ENCODE data around the gene P2RY12.

The P2RY12 gene

DNA sequence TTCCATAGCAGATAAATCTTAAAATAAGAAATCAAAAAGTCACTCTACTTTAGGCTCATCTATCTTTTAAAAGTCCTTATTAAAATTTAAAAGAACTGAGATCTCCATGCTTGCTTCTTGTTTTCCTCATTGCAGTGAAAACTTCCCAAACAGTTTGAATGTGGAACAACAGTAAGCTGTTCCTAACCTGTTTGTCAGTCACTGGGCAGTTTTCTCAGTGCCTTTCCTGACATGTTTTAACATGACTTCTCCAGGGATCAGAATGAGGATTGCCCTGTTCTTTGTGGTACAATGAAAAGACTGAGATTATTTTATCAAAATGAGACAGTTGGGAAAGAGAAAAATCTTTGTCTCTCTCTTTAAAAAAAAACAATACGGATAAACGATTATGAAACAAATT lies 68.7 kb downstream of the P2RY12 start:
- no peak for TF ChIP-seq ZNF274 (IDR thresholded peaks at IDR 0.05; ENCODE audit: low read depth, low read length)
- no peak overlapping the region for H3K4me3 ChIP-seq (ENCODE audit: low read length)

DNA sequence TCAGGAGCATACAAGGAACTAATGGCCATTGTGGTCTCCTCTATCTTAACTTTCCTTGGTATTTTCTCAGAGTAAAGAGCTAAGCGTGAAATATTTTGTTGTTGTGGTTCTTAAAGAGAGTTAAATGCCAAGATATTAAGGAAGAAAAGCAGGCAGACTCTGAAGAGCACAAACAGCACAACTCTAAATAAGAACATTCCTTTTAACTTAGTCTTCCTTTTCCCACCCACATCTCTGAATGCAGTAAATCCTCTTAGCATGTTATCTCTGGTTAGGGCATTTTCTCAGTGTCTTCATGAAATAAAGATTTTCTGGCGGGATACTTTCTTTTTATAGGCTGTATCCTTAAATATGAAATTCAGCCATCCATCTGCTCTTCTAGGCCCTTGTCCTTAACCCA lies 69.4 kb downstream of the P2RY12 start:
- no peak for TF ChIP-seq ZNF274 (IDR thresholded peaks at IDR 0.05; ENCODE audit: low read depth, low read length)

DNA sequence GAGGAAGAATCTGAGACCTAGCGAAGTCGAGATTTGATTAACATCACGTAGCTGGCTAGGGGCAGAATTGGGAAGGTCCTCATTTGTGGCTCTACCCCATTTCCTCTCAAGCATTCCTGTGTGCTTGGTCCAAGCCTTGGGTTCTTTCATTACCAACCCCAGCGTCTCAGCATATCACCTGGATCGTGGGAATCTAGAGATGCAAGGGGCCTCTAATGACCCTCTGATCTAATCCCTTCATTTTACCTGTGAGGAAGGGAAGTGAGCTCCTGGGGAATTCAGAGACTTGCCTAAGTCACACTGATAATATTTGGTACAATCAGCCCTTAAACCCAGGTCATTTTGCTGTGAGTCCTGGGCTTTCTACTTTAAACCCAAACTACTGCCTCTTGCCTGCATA lies 70.0 kb downstream of the P2RY12 start:
- no peak overlapping the region for H3K4me3 ChIP-seq (ENCODE audit: low read length)
- TF ChIP-seq ZNF274 (IDR thresholded peaks at IDR 0.05; ENCODE audit: low read depth, low read length): no peak

More for the DNA sequence above, 69.4 kb downstream of the P2RY12 start:
- no peak overlapping the region for H3K4me3 ChIP-seq (ENCODE audit: low read length)

DNA sequence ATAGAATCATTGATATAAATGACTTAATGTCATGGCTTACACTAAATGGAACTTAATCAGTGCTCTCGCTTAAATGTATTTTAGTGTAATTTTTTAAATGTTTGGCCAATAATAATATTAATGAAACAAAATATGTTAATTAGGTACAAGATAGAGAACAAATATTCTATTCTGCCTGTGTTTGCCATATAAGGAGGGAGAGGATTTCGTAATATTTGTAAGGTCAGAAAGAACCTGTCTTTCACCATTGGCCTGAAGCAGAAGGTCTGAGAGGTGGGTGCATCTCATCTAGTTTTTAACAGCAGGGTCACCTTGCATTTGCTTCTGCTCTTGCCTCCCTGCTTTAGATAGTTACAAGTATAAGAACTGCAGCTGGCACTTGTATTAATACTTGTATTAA lies 70.4 kb downstream of the P2RY12 start:
- no peak overlapping the region for H3K4me3 ChIP-seq (ENCODE audit: low read length)
- TF ChIP-seq ZNF274 (IDR thresholded peaks at IDR 0.05; ENCODE audit: low read depth, low read length): no peak

DNA sequence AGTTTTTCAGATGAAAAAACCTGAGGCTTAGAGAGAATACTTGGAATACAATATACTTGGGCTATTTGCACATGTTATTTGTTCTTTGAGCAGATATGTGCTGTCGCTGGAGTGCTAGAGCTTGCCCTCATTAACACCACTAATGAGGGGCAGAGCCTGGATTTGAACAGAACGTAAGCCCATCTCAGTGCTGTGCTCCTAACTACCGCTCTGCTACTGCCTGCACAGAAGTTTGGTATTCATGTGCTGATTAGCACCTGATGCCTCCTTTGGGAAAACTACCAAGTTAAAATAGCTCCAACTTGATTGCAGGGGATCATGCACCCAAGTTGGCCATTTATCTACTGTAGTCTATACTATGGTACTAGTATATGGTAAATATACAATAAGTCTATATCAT lies 71.6 kb downstream of the P2RY12 start:
- TF ChIP-seq ZNF274 (IDR thresholded peaks at IDR 0.05; ENCODE audit: low read depth, low read length): no peak
- H3K4me3 ChIP-seq (ENCODE audit: low read length): no peak overlapping the region

DNA sequence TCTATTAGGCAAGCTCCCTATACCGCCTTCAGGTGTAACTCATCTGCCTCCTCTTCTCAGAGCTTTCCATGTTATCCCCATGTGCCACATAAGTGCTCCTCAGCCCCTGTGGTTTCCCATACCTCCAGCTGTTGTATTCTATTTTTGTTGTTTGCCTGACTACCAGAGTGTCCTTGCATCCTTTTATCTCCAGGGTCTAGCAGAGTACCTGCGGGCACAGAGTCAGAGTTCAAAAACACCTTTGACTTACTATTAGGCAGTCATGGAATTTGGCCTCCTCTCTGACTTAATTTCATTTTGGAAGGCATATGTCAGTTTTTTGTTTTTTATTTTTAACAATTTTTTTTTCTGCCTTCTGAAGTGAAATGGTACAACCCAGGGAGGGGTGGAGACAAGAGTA lies 75.0 kb downstream of the P2RY12 start:
- no peak overlapping the region for H3K4me3 ChIP-seq (ENCODE audit: low read length)
- TF ChIP-seq ZNF274 (IDR thresholded peaks at IDR 0.05; ENCODE audit: low read depth, low read length): no peak

DNA sequence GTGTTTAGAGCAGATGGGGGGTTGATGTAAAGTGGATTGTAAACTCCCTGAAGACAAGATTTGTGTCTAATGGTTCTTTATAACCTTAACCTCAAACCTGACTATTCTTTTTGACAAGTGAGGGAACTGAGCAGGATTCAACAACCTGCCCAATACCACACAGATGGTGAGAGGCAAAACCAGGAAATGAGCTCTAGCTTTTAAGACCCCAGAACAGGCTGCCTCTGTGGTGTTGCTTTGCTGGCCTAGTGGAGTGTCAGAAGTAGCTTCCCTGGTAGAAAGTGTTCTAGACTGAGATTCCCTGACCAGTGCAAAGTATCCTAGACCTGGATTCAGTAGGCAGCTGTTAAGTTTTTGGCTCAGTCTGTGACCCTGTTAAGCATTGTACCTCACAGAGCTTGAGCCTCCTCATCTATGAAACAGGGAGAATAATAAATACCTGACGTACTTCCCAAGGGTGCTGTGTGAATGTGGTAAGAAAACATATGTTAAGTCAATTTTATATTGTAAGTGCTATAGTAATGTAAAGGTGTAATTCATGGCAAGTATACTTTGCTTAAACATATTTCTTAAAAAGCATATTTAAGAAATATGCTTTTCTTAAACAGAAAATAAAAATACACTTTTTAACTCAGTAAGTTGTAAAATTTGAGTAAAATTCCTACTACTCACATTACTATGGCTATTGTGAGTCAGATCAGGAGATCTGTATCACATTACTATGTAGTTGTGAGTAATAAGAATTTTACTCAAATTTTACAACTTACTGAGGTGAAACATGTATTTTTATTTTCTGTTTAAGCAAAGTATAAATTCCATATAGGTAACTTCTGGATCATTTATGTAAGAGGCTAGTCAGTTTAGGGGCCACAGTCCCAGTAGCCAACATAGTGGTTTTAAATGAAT lies 76.7 kb downstream of the P2RY12 start:
- TF ChIP-seq ZNF274 (IDR thresholded peaks at IDR 0.05; ENCODE audit: low read depth, low read length): no peak
- H3K4me3 ChIP-seq (ENCODE audit: low read length): no peak overlapping the region

DNA sequence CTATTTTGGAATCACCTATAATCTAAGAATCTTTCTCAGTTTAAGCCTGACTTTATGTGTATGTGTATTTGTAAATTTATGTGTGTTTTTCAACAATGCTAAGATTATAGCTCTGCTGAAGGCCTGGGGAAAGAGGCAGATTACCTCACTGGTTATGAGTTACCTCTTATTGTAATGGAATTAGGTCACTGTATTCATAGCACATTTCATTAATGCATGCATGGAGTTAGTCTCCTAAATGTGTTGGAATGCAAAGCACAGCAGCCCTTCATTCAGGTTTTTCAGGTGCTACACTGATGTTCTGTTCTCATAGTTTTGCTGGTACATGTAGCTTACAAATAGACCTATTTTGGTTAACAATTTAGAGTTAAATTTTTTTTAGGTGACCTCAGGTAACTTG lies 77.4 kb downstream of the P2RY12 start:
- no peak for TF ChIP-seq ZNF274 (IDR thresholded peaks at IDR 0.05; ENCODE audit: low read depth, low read length)
- no peak overlapping the region for H3K4me3 ChIP-seq (ENCODE audit: low read length)

DNA sequence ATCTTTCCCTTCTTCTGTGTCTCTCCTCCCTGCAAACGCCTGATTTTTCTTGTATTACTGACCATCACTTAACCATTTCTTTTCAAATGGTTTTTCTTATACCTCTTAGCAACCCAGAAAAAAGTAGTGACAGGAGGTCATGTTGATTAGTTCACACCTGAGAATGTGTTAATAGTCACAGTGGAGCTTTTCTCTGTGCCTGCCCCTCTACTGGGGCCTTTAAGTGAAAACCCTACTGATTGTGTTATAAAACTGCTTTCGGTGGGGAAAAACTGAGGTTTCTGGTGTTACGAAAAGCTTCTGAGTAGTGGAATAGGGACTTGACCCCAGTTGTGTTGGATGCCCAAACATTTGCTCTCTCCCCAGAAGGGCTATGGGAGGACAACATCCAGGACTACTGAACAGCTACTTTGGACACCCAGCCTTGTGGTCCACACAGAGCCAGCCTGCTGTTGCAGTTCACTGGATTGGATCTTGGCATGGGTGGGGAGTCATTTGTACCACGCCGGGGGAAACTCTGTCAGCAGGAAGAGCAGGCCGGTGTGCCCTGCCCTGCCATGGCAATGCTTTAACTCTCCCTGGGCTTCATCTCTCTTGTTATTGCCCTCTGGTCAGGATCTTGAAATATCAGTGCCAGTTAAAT lies 78.3 kb downstream of the P2RY12 start:
- H3K4me3 ChIP-seq (ENCODE audit: low read length): no peak overlapping the region
- TF ChIP-seq ZNF274 (IDR thresholded peaks at IDR 0.05; ENCODE audit: low read depth, low read length): no peak

DNA sequence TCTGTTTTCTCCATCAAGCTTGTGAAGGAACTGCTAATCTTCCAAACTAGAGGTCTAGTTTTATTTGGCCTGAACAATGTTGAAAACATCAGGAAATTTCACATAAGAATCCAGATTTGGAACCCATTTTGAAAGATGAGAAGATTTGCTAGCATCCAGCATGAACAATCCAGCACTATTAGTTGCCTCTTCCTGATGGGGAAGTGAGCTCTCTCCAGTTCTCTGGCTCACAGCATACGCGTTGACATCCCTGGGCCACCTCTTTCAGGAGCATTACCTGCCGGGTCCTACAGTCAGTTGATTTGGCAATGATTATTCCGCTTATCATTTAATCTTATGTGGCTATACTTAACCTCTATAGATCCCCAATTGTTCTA lies 78.8 kb downstream of the P2RY12 start:
- no peak for TF ChIP-seq ZNF274 (IDR thresholded peaks at IDR 0.05; ENCODE audit: low read depth, low read length)
- H3K4me3 ChIP-seq (ENCODE audit: low read length): no peak overlapping the region

DNA sequence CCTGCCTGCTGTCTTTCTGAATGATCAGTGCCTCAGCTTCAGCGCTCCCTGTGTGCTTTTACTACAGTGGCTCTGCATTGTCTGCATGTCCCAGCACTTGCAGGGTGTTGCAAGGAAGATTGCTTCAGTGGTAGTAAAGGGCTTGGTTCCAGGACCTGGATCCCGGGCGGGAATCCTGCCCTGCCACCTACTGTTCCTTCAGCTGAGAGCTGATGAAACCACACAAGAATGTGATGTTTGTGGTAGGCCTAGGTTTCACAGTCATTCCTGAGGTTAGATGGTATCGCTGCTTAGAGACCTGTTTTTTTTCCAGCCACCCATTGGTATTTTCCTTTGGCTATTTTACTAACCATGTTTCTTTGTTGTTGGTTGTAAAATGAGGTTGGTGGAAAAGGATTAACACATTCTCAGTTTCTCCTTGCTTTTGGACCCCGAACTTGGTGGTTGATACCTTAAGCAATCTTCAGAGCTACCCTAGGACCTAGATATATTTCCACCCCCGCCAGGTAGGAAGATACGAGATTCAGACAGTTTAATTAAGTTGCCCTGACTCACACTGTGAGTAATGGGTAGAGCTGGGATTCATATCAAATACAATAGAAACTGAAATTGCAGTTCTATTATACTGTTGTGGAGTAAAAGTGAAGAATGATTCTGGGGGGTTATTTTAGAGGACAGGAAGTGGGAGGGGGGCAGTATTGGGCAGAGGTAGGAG lies 79.3 kb downstream of the P2RY12 start:
- no peak for TF ChIP-seq ZNF274 (IDR thresholded peaks at IDR 0.05; ENCODE audit: low read depth, low read length)
- no peak overlapping the region for H3K4me3 ChIP-seq (ENCODE audit: low read length)

DNA sequence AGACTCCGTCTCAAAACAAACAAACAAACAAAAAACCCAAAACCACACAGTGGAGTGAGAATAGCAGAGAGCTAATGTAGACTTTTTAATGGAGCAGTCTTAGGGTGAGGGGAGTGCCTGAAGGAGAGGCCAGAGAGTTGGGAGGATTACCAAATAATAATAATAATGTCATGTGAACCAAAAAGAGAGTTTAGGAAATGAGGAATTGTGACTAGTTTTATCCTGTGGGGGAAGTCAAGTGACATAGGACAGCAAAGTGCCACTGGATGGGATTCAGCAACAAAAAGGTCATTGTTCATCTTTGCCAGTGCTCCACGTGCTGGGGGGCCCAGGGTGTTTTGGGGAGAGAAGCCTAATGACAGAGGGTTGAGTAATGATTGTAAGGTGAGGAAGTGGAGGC lies 80.8 kb downstream of the P2RY12 start:
- H3K4me3 ChIP-seq (ENCODE audit: low read length): no peak overlapping the region
- no peak for TF ChIP-seq ZNF274 (IDR thresholded peaks at IDR 0.05; ENCODE audit: low read depth, low read length)

DNA sequence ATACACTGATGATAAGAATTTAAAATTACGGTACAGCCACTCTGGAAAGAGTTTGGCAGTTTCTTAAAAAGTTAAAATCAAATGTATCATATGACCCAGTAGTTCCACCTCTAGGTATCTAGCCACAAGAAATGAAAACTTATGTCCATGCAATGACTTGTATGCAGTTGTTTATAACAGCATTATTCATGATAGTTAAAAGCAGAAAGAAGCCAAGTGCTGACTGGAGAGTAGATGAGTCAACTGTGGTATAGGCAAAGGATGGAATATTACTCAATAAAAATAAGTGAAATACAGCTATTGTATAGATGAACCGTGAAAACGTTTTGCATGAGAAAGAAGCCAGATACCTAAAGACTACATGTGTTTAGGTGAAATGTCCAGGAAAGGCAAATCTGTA lies 82.8 kb downstream of the P2RY12 start:
- no peak for TF ChIP-seq ZNF274 (IDR thresholded peaks at IDR 0.05; ENCODE audit: low read depth, low read length)
- no peak overlapping the region for H3K4me3 ChIP-seq (ENCODE audit: low read length)

DNA sequence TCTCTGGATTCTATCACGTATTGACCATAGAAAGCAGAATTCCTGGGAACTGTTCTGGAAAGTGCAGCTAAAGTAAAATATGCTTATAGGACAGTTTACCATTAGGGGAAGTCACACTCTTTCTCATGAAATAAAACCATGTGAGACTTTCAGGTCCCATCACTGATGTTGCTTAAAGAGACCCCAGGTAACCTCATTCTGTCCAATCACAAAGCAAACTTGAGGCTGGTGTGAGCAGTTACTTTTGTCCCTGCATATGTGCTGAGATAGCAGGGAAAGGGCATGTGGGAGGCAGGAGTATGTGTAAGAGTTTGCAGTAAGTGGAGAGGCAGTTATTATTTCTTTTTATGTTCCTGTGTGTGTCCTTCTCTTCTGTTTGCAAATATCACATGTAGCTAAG lies 84.0 kb downstream of the P2RY12 start:
- no peak for TF ChIP-seq ZNF274 (IDR thresholded peaks at IDR 0.05; ENCODE audit: low read depth, low read length)
- no peak overlapping the region for H3K4me3 ChIP-seq (ENCODE audit: low read length)

DNA sequence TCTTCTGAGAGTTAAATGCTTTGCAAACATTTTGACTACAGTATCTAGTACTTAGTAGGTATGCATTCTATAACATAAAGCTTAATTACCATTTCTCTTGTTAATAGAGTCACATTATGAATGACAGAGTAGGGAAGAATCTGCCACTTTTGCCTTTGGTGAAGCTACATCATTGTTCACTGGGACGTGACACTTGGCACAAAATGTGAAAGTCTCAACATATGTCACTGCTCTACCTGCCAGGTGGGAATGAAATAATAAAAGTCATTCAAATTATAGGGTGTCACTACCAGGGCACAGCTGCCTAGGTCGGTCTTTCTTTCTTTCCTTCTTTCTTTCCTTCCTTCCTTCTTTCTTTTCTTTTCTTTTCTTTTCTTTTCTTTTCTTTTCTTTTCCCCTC lies 85.5 kb downstream of the P2RY12 start:
- no peak overlapping the region for H3K4me3 ChIP-seq (ENCODE audit: low read length)
- no peak for TF ChIP-seq ZNF274 (IDR thresholded peaks at IDR 0.05; ENCODE audit: low read depth, low read length)

Data from GM08714 (cell line).